ENCODE data around the gene TMEM134. TPM values are rescaled to one million over a fixed set of nuclear protein-coding genes. Genes with fewer than 3 reads are reported as not detected.

The TMEM134 gene
- polyA plus RNA-seq, 1 experiment = 14.7 TPM

- H3K4me3 ChIP-seq (ENCODE audit: low read depth, low read length) = no peak overlapping the region
- ChIA-PET CTCF (no interaction called here), POLR2A (interaction anchor here (0.6 to 1.0 kb wide), 2 partner anchors 9 to 120 kb away, joined by 3 to 5 read pairs; partner anchors contain the start of gene AIP)
- DNase-seq (ENCODE audit: low read depth, low spot score) = no peak
- no peak overlapping the region for H3K27ac ChIP-seq (ENCODE audit: low read depth, low read length)
- H3K27me3 ChIP-seq (ENCODE audit: control insufficient read depth, insufficient read depth, low read length) = no peaks in the 10 kb centered on the region
- no peaks in the 10 kb centered on the region; the same call in 1 of the 2 replicates for H3K9me3 ChIP-seq (ENCODE audit: control insufficient read depth, insufficient read depth, low read length)
- TF ChIP-seq CTCF (IDR thresholded peaks at IDR 0.05; ENCODE audit: low read depth, low read length) = no peak
Observed at GRCh38 chr11:67492069-67492727, 23.1 kb upstream of the TMEM134 start.

- Histone ChIP-seq H3K27ac (ENCODE audit: low read depth, low read length) (peak overlapping the region; percentile 39), H3K27me3 (ENCODE audit: control insufficient read depth, insufficient read depth, low read length) (no peaks in the 10 kb centered on the region), H3K9me3 (ENCODE audit: control insufficient read depth, insufficient read depth, low read length) (no peaks in the 10 kb centered on the region; the same call in 1 of the 2 replicates), H3K4me3 (ENCODE audit: low read depth, low read length) (no peak overlapping the region)
- DNase-seq (ENCODE audit: low read depth, low spot score) = no peak
- CTCF ChIA-PET = no interaction called here
- TF ChIP-seq CTCF (IDR thresholded peaks at IDR 0.05; ENCODE audit: low read depth, low read length) = no peak
- POLR2A ChIA-PET = interaction anchor here (0.6 to 0.9 kb wide), 2 partner anchors 119 to 122 kb away, joined by 3 read pairs; no protein-coding TSS in a partner anchor
Observed at GRCh38 chr11:67491276-67492068, 22.4 kb upstream of the TMEM134 start.

- Histone ChIP-seq H3K27ac (ENCODE audit: low read depth, low read length) (peak overlapping the region; percentile 31), H3K9me3 (ENCODE audit: control insufficient read depth, insufficient read depth, low read length) (no peaks in the 10 kb centered on the region; the same call in 1 of the 2 replicates), H3K27me3 (ENCODE audit: control insufficient read depth, insufficient read depth, low read length) (no peaks in the 10 kb centered on the region), H3K4me3 (ENCODE audit: low read depth, low read length) (no peak overlapping the region)
- CTCF ChIA-PET = no interaction called here
- DNase-seq (ENCODE audit: low read depth, low spot score) = no peak
- POLR2A ChIA-PET = interaction anchor here (0.9 to 1.0 kb wide), 2 partner anchors 89 to 123 kb away, joined by 3 to 4 read pairs; partner anchors contain the start of gene PPP1CA
- TF ChIP-seq CTCF (IDR thresholded peaks at IDR 0.05; ENCODE audit: low read depth, low read length) = no peak
Observed at GRCh38 chr11:67490727-67491065, 21.6 kb upstream of the TMEM134 start.

GRCh38 chr11:67489885-67490726 is 21.1 kb upstream of the TMEM134 start:
- ChIA-PET CTCF (no interaction called here), POLR2A (interaction anchor here (1.0 kb wide), 1 partner anchor 89 kb away, joined by 4 read pairs; the partner anchor contains the start of gene PPP1CA)
- Histone ChIP-seq H3K9me3 (ENCODE audit: control insufficient read depth, insufficient read depth, low read length) (no peaks in the 10 kb centered on the region; the same call in 1 of the 2 replicates), H3K27me3 (ENCODE audit: control insufficient read depth, insufficient read depth, low read length) (no peaks in the 10 kb centered on the region), H3K27ac (ENCODE audit: low read depth, low read length) (peak overlapping the region; percentile 31), H3K4me3 (ENCODE audit: low read depth, low read length) (no peak overlapping the region)
- TF ChIP-seq CTCF (IDR thresholded peaks at IDR 0.05; ENCODE audit: low read depth, low read length) = no peak
- DNase-seq (ENCODE audit: low read depth, low spot score) = no peak
